Endothelial cell of umbilical vein (primary cell): ENCODE data around the gene KIAA0232. TPM values are rescaled to one million over a fixed set of nuclear protein-coding genes. Genes with fewer than 3 reads are reported as not detected.

Experiments
- BruUV-seq: library from RNA; stranded (reverse); fragments of 400-500 nt; replicated peaks from 2 replicates; lab custom pipeline; 2021; lab: Mats Ljungman, UMichigan
- CTCF ChIA-PET: fragments of 300-600, 350-600 bp; sonication (Branson Sonifier 250); formaldehyde crosslinking; loops from one replicate; lab custom pipeline; 2021; ENCODE audit warnings: antibody characterized with exemption, inconsistent platforms; lab: Charles Lee
- POLR2A ChIA-PET: fragments of 300-600, 350-600 bp; sonication (Branson Sonifier 250); formaldehyde crosslinking; loops from one replicate; lab custom pipeline; 2021; ENCODE audit warnings: antibody characterized with exemption, inconsistent platforms; lab: Charles Lee
- DNase-seq: peaks from one replicate; pipeline ENCODE4 v3.0.0-alpha.2; 2011; ENCODE audit warnings: low read depth, low spot score
- FAIRE-seq: peaks from 2 replicates; lab custom pipeline; 2011; peaks lifted over from hg19 to GRCh38; lab: Jason Lieb, UNC
- H2AFZ ChIP-seq: 2 replicates; pipeline ENCODE4 v1.6.0; 2012; ENCODE audit warnings: low read depth, low read length, control low read depth, inconsistent platforms
- H3K27ac ChIP-seq: 2 replicates; pipeline ENCODE4 v1.5.1; 2011; ENCODE audit warnings: low read depth, mild to moderate bottlenecking, control low read depth, low read length, moderate library complexity; ENCODE audit not compliant: insufficient read depth
- H3K27me3 ChIP-seq, 2 experiments: 2 replicates each; pipeline versions ENCODE4 v1.6.0 to v1.6.1; 2011; ENCODE audit warnings: low read length in 2 of 2, mixed read lengths in 1 of 2; ENCODE audit not compliant: control insufficient read depth in 2 of 2, insufficient read depth in 2 of 2
- H3K36me3 ChIP-seq, 2 experiments: 2 replicates in 1 of 2; 3 replicates in 1 of 2; pipeline ENCODE4 v1.5.1; 2011; ENCODE audit warnings: low read length in 2 of 2, mild to moderate bottlenecking in 1 of 2, moderate library complexity in 1 of 2; ENCODE audit not compliant: control insufficient read depth in 2 of 2, insufficient read depth in 2 of 2; ENCODE audit errors: extremely low read depth in 1 of 2
- H3K4me1 ChIP-seq: 3 replicates; pipeline ENCODE4 v1.5.1; 2011; ENCODE audit warnings: mild to moderate bottlenecking, low read length; ENCODE audit not compliant: control insufficient read depth, insufficient read depth; ENCODE audit errors: extremely low read depth
- H3K4me2 ChIP-seq: 2 replicates; pipeline ENCODE4 v1.6.1; 2011; ENCODE audit warnings: low read length, control low read depth, mixed read lengths; ENCODE audit not compliant: insufficient read depth
- H3K4me3 ChIP-seq, 3 experiments: fragments of 200-600 bp in 1 of 3; sonication (generic), shearing (Covaris generic) in 1 of 3; replicated peaks in 1 of 3; 2 replicates each; pipeline ENCODE4 v1.5.1; 2011 to 2016; ENCODE audit warnings: control low read depth in 3 of 3, low read length in 3 of 3, mild to moderate bottlenecking in 2 of 3, inconsistent platforms in 1 of 3, low read depth in 1 of 3, moderate library complexity in 1 of 3; ENCODE audit not compliant: insufficient read depth in 1 of 3
- H3K79me2 ChIP-seq: 2 replicates; pipeline ENCODE4 v1.6.0; 2012; ENCODE audit warnings: low read length, inconsistent platforms; ENCODE audit not compliant: control insufficient read depth, insufficient read depth
- H3K9ac ChIP-seq: replicated peaks from 2 replicates; pipeline ENCODE3; 2011; ENCODE audit warnings: low read length, control low read depth; ENCODE audit not compliant: insufficient read depth; ENCODE audit errors: extremely low read depth
- H3K9me1 ChIP-seq: replicated peaks from 3 replicates; pipeline ENCODE4 v1.6.0; 2011; ENCODE audit warnings: mild to moderate bottlenecking, low read length; ENCODE audit not compliant: control insufficient read depth, insufficient read depth; ENCODE audit errors: extremely low read depth
- H3K9me3 ChIP-seq: replicated peaks from 2 replicates; pipeline ENCODE4 v1.5.1; 2012; ENCODE audit warnings: low read length, inconsistent platforms; ENCODE audit not compliant: control insufficient read depth, insufficient read depth
- H4K20me1 ChIP-seq: replicated peaks from 2 replicates; pipeline ENCODE3; 2011; ENCODE audit warnings: mild to moderate bottlenecking, low read length; ENCODE audit not compliant: control insufficient read depth, insufficient read depth; ENCODE audit errors: extremely low read depth
- CTCF ChIP-seq, 2 donors: IDR thresholded peaks; 1 replicate in 1 of 2; 2 replicates in 1 of 2; pipeline ENCODE4 v1.5.1; 2011; ENCODE audit warnings: low read length in 2 of 2, mild to moderate bottlenecking in 2 of 2, moderate library complexity in 2 of 2, control low read depth in 1 of 2, inconsistent platforms in 1 of 2, low read depth in 1 of 2; ENCODE audit not compliant: insufficient read depth in 1 of 2; ENCODE audit errors: extremely low read depth in 1 of 2
- EZH2 ChIP-seq: IDR thresholded peaks from 2 replicates; pipeline ENCODE4 v1.6.1; 2012; ENCODE audit warnings: borderline replicate concordance, low read depth, mild to moderate bottlenecking, moderate library complexity, low read length, inconsistent platforms; ENCODE audit not compliant: severe bottlenecking
- FOS ChIP-seq: IDR thresholded peaks from 2 replicates; pipeline ENCODE4 v1.6.1; 2011; ENCODE audit warnings: mild to moderate bottlenecking, low read length, moderate library complexity, borderline replicate concordance; ENCODE audit not compliant: insufficient read depth
- GATA2 ChIP-seq: IDR thresholded peaks from 2 replicates; pipeline ENCODE4 v1.7.0; 2011; ENCODE audit warnings: low read depth, mild to moderate bottlenecking, moderate library complexity, mixed read lengths, low read length; ENCODE audit not compliant: insufficient read length, insufficient read depth
- JUN ChIP-seq: IDR thresholded peaks from 2 replicates; pipeline ENCODE4 v1.6.1; 2011; ENCODE audit warnings: borderline replicate concordance, low read depth; ENCODE audit not compliant: insufficient read length, insufficient read depth
- MAX ChIP-seq: IDR thresholded peaks from 2 replicates; pipeline ENCODE4 v1.6.1; 2011; ENCODE audit not compliant: insufficient read depth, insufficient read length
- MYC ChIP-seq: IDR thresholded peaks from one replicate; pipeline ENCODE4 v1.6.1; 2011; ENCODE audit warnings: mild to moderate bottlenecking, low read depth, low read length
- POLR2A ChIP-seq: IDR thresholded peaks from 2 replicates; pipeline ENCODE4 v1.6.1; 2012; ENCODE audit warnings: low read depth, mild to moderate bottlenecking, control low read depth, low read length
- POLR2AphosphoS5 ChIP-seq: IDR thresholded peaks from 2 replicates; pipeline ENCODE4 v1.6.1; 2012; ENCODE audit warnings: low read depth, mild to moderate bottlenecking, control low read depth, low read length, moderate library complexity; ENCODE audit not compliant: insufficient read depth
- dilution Hi-C: fragments of 300-500 bp; cut with MboI; formaldehyde crosslinking; loops from one replicate; pipeline ENCODE4 v1.15.0; 2019; ENCODE audit warnings: low sequenced_read_pairs; ENCODE audit not compliant: extremely low pct_ligation_motif_present
- intact Hi-C: fragments of 100-400 bp; cut with micrococcal nuclease; formaldehyde crosslinking; loops from one replicate; pipeline ENCODE4 v1.10.0; 2022
- polyA plus RNA-seq, 4 experiments: library from polyadenylated mRNA; depleted of rRNA in 3 of 4; stranded (reverse) in 3 of 4; unstranded in 1 of 4; fragments of >200 nt; gene quantifications; 2 replicates each; pipeline versions ENCODE4 v1.2.1 to v1.2.3, GENCODE V29; 2011 to 2012; ENCODE audit warnings: missing spikeins in 1 of 4
- total RNA-seq: library from RNA; stranded (reverse); gene quantifications from 2 replicates; pipeline ENCODE4 v1.2.3, GENCODE V29; 2021

KIAA0232 gene
- total and polyA plus RNA-seq, 2 donors (not counting 3 experiments of a cell fraction or from before 2014, with no cell fraction given), result 5.3 to 18.4 TPM

DNA sequence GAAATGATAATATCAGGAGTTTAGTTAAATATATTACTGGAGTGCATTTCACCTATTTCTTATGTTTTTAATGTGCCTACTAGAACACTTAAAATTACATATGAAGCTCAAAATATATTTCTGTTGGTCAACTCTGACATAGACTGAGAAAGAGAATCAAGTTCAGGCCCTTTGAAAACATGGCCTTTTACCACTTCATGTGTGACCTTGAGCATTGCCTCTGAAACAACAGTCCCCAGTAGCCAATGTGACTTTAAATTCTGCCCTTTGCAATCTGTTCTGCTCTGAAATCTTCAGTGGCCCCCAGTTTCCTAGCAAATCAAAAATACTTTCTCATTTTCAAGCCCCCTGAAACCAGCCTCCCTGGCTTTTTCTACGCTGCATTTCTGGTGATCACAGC is 77.0 kb downstream of the KIAA0232 start:
- POLR2A ChIA-PET, result interaction anchor here (0.5 kb wide), 1 partner anchor 142 kb away, joined by 6 read pairs; no protein-coding TSS in a partner anchor
- dilution Hi-C loops, result no loop called here
- Histone ChIP-seq H2AFZ (no peak overlapping the region), H3K4me3 (no peak overlapping the region), H3K9me1 (no peaks in the 10 kb centered on the region), H3K9ac (no peak overlapping the region), H4K20me1 (no peaks in the 10 kb centered on the region), H3K4me2 (no peak overlapping the region), H3K4me1 (peaks cover 7% of the 10 kb centered on the region), H3K27me3 (no peaks in the 10 kb centered on the region), H3K27ac (no peak overlapping the region), H3K9me3 (no peaks in the 10 kb centered on the region), H3K79me2 (peaks cover 3% of the 10 kb centered on the region), H3K36me3 (peaks cover 17 to 30% of the 10 kb centered on the region in 2 experiments)
- FAIRE-seq (no peak), DNase-seq (no peak)
- TF ChIP-seq POLR2A, result no peak
- no peak for TF ChIP-seq POLR2AphosphoS5
- no peak for TF ChIP-seq EZH2
- intact Hi-C loops, result no loop called here
- CTCF ChIA-PET, result interaction anchor here (1.0 to 1.7 kb wide), 3 partner anchors 8 to 41 kb away, joined by 3 to 12 read pairs (median 4); no protein-coding TSS in a partner anchor
- BruUV-seq, result no TSS peak

DNA sequence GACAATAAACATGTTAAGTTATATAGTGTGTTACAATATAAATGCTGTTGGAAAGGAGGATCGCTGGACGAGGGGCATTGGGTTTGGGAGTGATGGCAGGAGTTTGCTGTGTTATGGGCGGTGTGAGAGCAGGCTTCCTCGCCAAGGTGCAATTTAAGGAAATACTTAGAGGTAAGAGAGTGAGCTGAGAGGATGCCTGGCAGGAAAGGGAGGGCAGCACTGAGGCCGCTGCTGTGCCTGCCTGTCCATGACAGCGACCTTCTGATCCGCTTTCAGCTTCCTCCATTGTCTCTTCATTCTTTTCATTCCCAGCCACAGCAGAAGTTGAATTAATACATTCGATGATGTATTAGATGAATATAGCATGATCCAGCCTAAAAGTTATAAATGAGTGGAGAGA is 85.9 kb downstream of the KIAA0232 start:
- Histone ChIP-seq H3K9me1 (no peaks in the 10 kb centered on the region), H3K4me3 (no peak overlapping the region), H3K4me1 (no peaks in the 10 kb centered on the region), H3K27me3 (no peaks in the 10 kb centered on the region), H4K20me1 (no peaks in the 10 kb centered on the region), H3K4me2 (no peak overlapping the region), H3K27ac (no peak overlapping the region), H3K9me3 (no peaks in the 10 kb centered on the region), H3K36me3 (peaks cover 6 to 12% of the 10 kb centered on the region in 2 experiments), H3K9ac (no peak overlapping the region), H3K79me2 (no peaks in the 10 kb centered on the region), H2AFZ (no peak overlapping the region)
- no TSS peak for BruUV-seq
- no peak for TF ChIP-seq FOS
- TF ChIP-seq MAX, result no peak
- TF ChIP-seq MYC, result no peak
- TF ChIP-seq CTCF (IDR thresholded peaks at IDR 0.05; ENCODE audit: extremely low read depth in 1 of 2, insufficient read depth in 1 of 2, low read depth in 1 of 2, low read length in 2 of 2), result no peak
- TF ChIP-seq JUN, result no peak
- TF ChIP-seq GATA2, result no peak
- no peak for TF ChIP-seq POLR2AphosphoS5
- TF ChIP-seq POLR2A, result no peak
- no peak for DNase-seq
- intact Hi-C loops, result no loop called here
- no peak for FAIRE-seq
- CTCF ChIA-PET, result interaction anchor here (1.5 kb wide), 1 partner anchor 148 kb away, joined by 6 read pairs; no protein-coding TSS in a partner anchor
- dilution Hi-C loops, result no loop called here
- POLR2A ChIA-PET, result no interaction called here
